Activated CD4-positive, alpha-beta T cell treated with anti-CD3 and anti-CD28 coated beads, Interleukin-10, Interleukin-2, amounts not matched to agents 100 ng/mL and 50 ng/mL, durations not matched to agents 16 hours and 8 hours (primary cell): ENCODE data around the gene MIER2.

Experiments
- DNase-seq: peaks from one replicate; pipeline ENCODE4 v3.0.0-alpha.2; 2020

The MIER2 gene

DNA sequence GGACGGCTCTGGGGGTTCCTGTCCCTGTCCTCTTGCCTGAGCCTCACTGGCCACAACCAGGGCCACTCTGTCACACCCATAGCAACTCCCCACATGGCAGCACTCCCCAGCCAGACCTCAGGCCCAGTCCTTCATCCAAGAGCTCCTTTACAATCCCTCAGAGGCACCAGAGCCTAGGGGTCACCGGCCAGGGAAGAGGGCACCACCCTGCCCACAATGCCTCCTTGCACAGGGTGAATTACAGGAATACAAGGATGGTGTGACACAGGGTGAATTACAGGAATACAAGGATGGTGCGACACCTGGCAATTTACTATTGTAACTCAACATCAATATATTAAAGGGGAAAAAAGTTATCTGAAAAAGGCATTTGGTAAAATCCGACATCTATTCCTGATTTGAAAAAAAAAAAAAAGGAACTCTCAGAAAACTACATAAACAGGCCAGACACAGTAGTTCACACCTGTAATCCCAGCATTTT is 16.5 kb downstream of the MIER2 start:
- no peak for DNase-seq

DNA sequence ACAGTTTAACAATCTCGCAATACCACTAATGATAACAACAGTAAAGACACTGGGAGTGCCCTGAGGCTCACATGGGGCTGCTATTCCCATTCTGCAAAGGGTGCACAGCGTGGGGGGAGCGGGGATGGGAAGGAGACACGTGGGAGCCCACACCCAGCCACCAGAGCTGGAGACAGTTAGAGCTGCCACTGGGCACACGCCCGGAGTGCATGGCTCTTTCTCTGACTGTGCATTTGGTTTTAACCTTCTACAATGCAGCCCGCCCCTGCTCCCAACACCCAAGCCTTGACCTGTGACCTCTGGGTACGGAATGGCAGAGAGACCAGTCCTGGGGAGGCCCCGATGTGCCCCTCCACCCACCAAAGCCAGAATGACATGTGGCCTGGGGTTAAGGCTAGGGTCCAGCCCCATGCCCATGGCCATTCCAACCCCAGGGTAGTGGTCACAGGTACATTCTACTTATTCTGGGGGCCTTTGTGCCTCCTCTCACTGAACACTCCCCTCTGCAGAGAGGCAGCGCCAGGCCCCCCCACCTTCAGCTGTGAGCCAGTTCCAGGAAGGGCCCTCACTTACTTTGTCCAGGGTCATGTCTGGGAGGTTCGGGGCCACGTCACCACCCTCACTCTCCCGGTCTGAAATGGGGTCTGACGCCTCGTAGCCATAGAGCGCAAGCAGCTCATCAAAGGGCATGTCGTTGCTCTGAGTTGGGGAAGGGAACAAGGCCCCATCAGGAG is 17.1 kb downstream of the MIER2 start:
- DNase-seq, result no peak

DNA sequence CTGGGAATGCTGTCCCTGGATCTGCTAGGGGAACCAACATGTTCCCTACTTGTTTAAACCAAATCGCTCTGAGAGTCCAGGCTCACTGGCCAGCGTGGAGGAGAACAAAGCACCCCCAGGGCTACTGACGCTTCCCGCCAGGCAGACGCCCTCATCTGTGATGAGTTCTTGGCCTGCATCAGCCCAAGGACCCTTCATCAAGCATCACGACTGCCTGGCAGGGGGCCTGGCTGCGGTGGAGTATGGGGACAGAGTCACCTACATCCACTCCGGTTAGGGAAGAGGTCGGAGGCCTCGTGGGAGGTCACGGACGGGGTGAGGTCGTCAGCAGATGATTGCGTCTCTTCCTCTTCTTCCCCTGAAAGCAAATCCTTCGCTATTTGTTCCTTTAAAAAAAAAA is 17.7 kb downstream of the MIER2 start:
- DNase-seq, result no peak

- no peak for DNase-seq
Observed at GRCh38 chr19:325937-326565, 18.5 kb downstream of the MIER2 start.

GRCh38 chr19:325173-325936 is 19.2 kb downstream of the MIER2 start:
- DNase-seq, result no peak

DNA sequence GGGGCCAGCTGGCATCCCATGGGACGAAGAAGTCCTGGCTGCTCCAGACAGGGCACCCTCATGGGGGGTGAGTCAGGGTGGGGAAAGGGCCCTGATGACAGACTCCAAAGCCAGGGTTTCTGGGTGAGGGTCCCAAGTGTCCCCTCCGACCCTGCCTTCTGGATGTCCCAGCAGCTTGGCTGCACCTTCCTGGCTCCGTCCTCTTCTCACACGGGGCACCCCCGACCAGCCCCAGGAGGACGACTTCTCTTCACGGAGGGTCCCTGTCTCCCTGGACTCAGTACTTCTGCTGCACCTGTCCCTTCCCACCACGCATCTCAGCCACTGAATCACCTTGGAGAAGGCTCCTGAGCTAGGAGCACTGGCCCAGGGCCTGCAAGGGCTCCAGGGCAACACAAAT is 19.9 kb downstream of the MIER2 start:
- DNase-seq, result no peak

- DNase-seq, result no peak
Observed at GRCh38 chr19:322616-323015, 22.0 kb downstream of the MIER2 start.

- DNase-seq, result no peak
Observed at GRCh38 chr19:318509-318774, 26.2 kb downstream of the MIER2 start.

GRCh38 chr19:317710-318508 is 26.7 kb downstream of the MIER2 start:
- no peak for DNase-seq

DNA sequence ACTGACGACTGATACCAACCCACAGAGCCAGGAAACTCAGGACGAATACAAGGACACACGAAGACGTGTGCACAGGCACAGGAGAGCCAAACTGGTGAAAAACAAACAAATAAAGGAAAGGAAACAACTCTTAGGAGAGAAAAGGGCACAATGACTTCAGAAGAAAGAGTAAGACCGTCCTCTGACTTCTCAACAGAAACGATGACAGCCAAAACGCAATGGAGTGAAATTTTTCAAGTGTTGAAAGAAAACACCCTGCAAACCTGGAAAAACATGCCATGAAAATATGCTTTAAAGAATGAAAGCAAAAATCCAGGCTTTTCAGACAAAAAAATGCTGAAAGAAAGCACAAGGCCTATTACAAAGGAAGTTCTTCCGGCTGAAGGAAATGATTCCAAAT is 28.8 kb downstream of the MIER2 start:
- DNase-seq, result no peak

DNA sequence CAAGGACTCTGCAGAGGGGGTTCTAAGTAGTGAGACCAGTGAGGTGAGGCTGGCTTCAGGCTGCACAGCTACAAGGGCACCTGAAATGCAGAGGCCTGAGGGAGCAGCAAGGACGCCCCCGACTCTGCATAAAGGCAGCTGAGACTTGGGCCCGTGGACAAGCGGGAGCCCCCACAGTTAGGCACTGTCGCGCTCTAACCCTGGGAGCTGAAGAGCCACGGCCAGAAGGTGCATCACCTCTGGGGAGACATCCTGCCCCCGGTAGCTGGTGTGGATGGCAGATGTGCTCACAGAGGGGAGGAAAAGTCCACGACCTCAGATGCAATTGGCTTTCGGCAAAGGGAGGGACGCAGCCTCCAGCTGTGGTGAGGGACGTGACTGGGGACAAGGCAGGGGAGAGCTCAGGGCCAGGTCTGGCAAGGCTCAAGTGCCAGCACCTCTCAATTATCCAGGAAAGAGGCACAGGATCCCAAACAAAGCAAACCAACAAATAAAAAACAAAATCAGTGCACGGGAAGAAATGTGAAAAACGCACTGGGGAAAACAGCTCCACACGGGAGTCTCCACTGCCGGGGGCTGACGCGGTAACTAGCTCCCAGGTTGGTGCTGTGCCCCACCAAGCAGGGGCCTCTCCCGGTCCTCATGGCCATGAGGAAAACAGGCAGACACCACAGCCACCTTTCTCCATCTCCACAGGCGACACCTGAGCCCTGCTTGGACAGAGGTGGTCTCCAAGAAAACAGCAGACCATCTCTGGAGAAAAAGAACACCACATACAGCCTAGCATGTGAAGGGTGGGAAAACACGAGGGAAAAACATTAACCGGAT is 30.4 kb downstream of the MIER2 start:
- DNase-seq, result no peak

- no peak for DNase-seq
Observed at GRCh38 chr19:313169-313987, 31.2 kb downstream of the MIER2 start.

DNA sequence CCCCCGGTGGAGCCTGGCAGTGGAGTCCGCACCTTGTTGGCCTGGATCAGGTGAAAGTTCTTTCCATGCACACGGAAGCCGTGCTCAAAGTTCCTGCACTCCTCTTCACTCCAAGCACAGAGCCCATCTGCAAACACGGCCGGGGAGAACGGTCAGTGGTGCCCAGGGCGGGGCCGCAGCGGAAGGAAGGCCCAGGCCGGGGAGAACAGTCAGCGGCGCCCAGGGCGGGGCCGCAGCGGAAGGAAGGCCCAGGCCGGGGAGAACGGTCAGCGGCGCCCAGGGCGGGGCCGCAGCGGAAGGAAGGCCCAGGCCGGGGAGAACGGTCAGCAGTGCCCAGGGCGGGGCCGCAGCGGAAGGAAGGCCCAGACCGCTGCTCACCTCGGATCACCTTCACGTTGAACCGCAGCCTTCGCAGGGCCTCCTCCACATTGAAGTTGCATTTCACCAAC is 32.8 kb downstream of the MIER2 start:
- no peak for DNase-seq

DNA sequence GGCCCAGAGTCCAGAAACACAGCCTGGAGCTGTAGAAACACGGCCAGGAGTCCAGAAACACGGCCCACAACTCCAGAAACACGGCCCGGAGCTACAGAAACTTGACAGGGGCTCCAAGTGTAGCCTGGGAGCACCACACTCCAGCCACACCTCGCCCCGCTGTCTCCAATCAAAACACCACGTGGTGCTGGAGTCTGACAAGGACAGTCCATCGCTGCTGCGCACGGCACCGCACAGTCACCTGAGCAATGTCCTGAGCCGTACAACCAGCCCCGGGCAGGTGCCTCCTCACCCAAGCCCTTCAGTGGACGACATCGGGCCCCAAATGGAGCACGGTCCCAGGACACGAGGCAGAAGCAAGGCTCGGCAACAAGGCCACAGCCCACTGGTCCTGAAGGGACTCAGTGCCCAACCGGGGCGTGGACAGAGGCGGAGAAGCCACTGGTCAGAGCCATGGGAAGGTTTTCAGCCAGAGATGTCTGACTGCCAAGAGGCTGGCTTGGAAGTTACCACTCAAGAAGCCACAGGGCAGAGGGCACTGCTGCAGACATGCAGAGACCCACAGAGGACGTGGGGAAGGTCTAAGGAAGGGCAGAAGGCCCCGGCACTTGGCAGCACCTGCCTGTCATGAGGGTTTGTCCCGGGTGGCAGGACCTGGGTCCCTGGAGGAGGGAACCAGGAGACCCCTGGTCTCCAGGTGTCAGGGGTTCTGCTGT is 33.7 kb downstream of the MIER2 start:
- no peak for DNase-seq

DNA sequence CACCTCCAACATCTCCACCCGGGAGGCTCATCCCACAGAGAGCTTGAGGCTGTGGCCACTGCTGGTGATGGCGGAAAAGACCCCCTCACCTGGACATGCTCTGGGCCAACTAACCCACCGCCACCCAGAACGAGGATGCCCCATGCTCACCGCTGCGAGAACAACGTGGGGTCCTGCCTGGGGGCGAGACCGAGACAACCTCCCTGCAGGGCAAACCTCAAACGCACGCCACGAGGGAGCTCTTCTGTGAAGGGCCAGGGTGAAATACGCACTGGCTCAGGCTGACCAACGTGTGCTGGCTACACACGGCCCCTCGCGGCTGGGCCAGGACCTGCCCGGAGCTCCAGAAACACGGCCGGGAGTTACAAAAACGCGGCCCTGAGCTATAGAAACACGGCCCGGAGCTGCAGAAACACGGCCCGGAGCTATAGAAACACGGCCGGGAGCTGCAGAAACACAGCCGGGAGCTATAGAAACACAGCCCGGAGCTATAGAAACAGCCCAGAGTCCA is 34.4 kb downstream of the MIER2 start:
- no peak for DNase-seq

GRCh38 chr19:309206-309565 is 35.4 kb downstream of the MIER2 start:
- no peak for DNase-seq

DNA sequence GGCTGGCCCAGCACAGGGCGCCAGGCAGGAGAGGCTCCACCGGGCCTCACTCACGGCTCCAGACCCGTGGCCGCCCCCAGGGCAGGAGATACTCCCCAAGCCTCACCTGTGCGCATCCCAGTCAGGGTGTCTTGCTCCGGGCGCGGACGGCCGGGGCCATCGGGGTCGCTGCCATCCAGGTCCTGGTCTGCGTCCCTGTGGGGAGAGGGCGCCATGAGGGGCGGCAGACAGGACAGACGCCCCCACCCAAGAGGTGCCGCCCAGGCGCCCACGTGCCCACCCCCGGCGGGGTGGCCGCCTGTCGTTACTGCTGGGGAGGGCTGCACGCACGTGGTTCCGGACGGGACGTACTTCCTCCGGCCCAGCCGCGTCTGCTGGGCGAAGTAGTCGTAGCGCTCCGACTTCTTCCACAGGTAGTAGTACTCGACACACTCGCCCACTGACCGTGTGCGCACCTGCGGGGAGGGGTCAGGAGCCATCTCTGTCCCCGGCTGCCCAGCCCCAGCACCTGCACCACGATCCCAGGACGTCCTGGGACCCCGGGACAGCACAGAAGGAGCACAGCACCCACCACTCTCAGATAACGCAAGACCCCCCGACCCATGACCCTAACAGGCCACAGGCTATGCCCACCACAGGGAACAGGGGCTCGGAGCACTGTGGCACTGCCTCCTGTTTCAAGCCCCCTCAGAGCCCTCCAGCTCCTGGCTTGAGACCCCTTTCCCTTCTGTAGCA is 36.0 kb downstream of the MIER2 start:
- no peak for DNase-seq

- DNase-seq, result no peak
Observed at GRCh38 chr19:307793-308420, 36.7 kb downstream of the MIER2 start.

DNA sequence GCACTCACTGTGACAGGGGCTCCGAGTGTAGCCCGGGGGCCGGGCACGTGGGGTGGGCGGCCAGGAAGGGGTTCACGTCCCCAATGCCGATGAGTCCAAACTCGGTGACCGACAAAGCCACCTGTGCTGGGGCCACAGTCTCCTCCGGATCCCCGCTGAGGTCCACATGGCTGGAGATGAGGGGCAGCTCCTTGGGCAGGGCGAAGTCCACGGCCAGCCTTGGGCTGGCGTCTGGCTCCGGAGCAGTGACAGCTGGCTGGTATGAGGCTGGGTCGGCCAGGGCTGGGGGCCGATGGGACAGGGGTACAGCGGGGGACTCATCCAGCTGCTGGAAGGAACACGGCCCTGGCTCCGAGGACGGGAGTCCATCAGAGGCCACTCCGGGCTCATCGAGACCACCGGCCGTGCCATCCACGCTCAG is 37.5 kb downstream of the MIER2 start:
- DNase-seq, result no peak
